ENCODE data around the gene PCDHB1.

PCDHB1 gene

GRCh38 chr5:141050622-141051520 is at the start of gene PCDHB1:
TSS of gene PCDHB1 (plus strand) at chr5:141051374. CDS start at chr5:141051471, 97 bp downstream.
- DNase-seq (ENCODE audit: low read depth): no peak

GRCh38 chr5:141001446-141001843 is 49.7 kb upstream of the PCDHB1 start:
- DNase-seq (ENCODE audit: low read depth): no peak

- no peak for DNase-seq (ENCODE audit: low read depth)
Measured at GRCh38 chr5:141001844-141002604, 49.1 kb upstream of the PCDHB1 start.

GRCh38 chr5:141002605-141002965 is 48.6 kb upstream of the PCDHB1 start:
- no peak for DNase-seq (ENCODE audit: low read depth)

- no peak for DNase-seq (ENCODE audit: low read depth)
Measured at GRCh38 chr5:141003031-141003430, 48.1 kb upstream of the PCDHB1 start.

- DNase-seq (ENCODE audit: low read depth): no peak
Measured at GRCh38 chr5:141003791-141004611, 47.2 kb upstream of the PCDHB1 start.

GRCh38 chr5:141007791-141008190 is 43.4 kb upstream of the PCDHB1 start:
- no peak for DNase-seq (ENCODE audit: low read depth)

- DNase-seq (ENCODE audit: low read depth): no peak
Measured at GRCh38 chr5:141010047-141010793, 41.0 kb upstream of the PCDHB1 start.

GRCh38 chr5:141017943-141018342 is 33.2 kb upstream of the PCDHB1 start:
- no peak for DNase-seq (ENCODE audit: low read depth)

- no peak for DNase-seq (ENCODE audit: low read depth)
Measured at GRCh38 chr5:141022384-141022783, 28.8 kb upstream of the PCDHB1 start.

GRCh38 chr5:141031006-141031405 is 20.2 kb upstream of the PCDHB1 start:
- no peak for DNase-seq (ENCODE audit: low read depth)

- no peak for DNase-seq (ENCODE audit: low read depth)
Measured at GRCh38 chr5:141032626-141033025, 18.5 kb upstream of the PCDHB1 start.

- DNase-seq (ENCODE audit: low read depth): no peak
Measured at GRCh38 chr5:141039061-141039460, 12.1 kb upstream of the PCDHB1 start.

GRCh38 chr5:141039517-141039916 is 11.7 kb upstream of the PCDHB1 start:
- DNase-seq (ENCODE audit: low read depth): no peak

GRCh38 chr5:141040093-141040770 is 10.9 kb upstream of the PCDHB1 start:
- DNase-seq (ENCODE audit: low read depth): no peak

- peak; percentile 10 for DNase-seq (ENCODE audit: low read depth)
Measured at GRCh38 chr5:141040771-141041426, 10.3 kb upstream of the PCDHB1 start.

- no peak for DNase-seq (ENCODE audit: low read depth)
Measured at GRCh38 chr5:141041427-141041785, 9.8 kb upstream of the PCDHB1 start.

GRCh38 chr5:141042555-141042954 is 8.6 kb upstream of the PCDHB1 start:
- no peak for DNase-seq (ENCODE audit: low read depth)

- DNase-seq (ENCODE audit: low read depth): no peak
Measured at GRCh38 chr5:141051521-141051866, 320 bp downstream of the PCDHB1 start.

GRCh38 chr5:141077826-141078225 is 26.7 kb downstream of the PCDHB1 start:
- no peak for DNase-seq (ENCODE audit: low read depth)

GRCh38 chr5:141082228-141082627 is 31.1 kb downstream of the PCDHB1 start:
- no peak for DNase-seq (ENCODE audit: low read depth)
